ENCODE results near the gene GLO1. TPM values are rescaled to one million over a fixed set of nuclear protein-coding genes. Genes with fewer than 3 reads are reported as not detected.
A peak's percentile ranks its signal among the peaks of the same experiment; 100 is the strongest.

Gene GLO1
- polyA plus RNA-seq, 3 donors = 11.4 to 68.6 (median 62.6) TPM

DNA sequence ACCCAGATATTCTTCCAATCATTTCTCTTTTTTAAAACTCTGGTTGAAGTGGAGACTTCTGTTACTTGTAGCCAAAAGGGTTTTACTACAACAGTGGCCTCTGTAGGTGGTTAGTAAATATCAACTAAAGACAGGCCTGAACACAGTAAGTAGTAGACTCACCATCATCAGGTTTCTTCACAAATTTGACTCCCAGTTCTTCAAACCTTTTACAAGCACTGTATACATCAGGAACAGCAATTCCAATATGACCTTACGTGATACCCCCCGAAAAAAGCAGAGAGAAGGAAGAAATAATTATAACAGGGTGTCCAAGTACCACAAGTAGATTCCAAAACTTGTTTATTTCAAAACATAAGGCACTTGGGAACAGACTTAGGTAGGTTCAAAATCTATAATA is 21.1 kb downstream of the GLO1 start:
- no CpG with 5 or more reads among the region's 2 CpGs for WGBS (ENCODE audit: insufficient coverage)

DNA sequence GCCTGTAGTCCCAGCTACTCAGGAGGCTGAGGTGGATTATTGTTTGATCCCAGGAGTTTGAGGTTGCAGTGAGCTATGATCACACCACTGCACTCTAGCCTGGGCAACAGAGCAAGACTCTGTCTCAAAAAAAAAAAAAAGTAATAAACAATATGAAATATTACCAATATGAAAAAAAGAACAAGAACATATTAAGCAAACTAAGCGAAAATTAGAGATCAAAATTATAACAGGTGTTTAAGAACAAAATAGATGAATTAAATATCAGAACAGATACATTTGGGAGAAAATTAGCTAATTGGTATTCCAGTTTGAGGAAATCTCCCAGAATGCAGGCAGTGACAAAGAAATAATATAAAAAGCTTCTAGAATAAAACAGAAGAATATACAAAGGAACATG is 23.3 kb downstream of the GLO1 start:
- H3K27me3 Mint-ChIP-seq (ENCODE audit: low read depth in 3 of 3) = peaks cover 0 to 1% (median 1%) of the 10 kb centered on the region in 3 donors
- Histone ChIP-seq H3K9me3 (replicated peaks in 1 of 2; ENCODE audit: control insufficient read depth in 1 of 2, insufficient read depth in 1 of 2, low read length in 2 of 2) (no peaks in the 10 kb centered on the region), H3K36me3 (replicated peaks in 1 of 2; ENCODE audit: control insufficient read depth in 1 of 2, insufficient read depth in 2 of 2, low read length in 2 of 2) (peaks cover 3 to 34% of the 10 kb centered on the region in 2 donors), H3K9ac (ENCODE audit: insufficient read depth, low read length, poor library complexity, severe bottlenecking) (no peak overlapping the region), H2AFZ (ENCODE audit: insufficient read depth, low read depth, low read length, poor library complexity, severe bottlenecking) (no peak overlapping the region), H3K27me3 (ENCODE audit: control insufficient read depth in 2 of 2, insufficient read depth in 2 of 2, low read length in 2 of 2) (no peaks in the 10 kb centered on the region), H3K4me3 (replicated peaks in 1 of 3; ENCODE audit: low read depth in 2 of 3, low read length in 3 of 3) (no peak overlapping the region), H3K4me1 (ENCODE audit: control insufficient read depth in 1 of 2, insufficient read depth in 2 of 2, low read length in 2 of 2) (peaks cover 3 to 8% of the 10 kb centered on the region in 2 donors), H3K79me2 (ENCODE audit: insufficient read depth, low read length) (no peaks in the 10 kb centered on the region), H3K27ac (ENCODE audit: low read depth in 1 of 2, low read length in 2 of 2) (no peak overlapping the region), H4K20me1 (ENCODE audit: insufficient read depth, low read length) (no peaks in the 10 kb centered on the region), H3K4me2 (replicated peaks; ENCODE audit: extremely low read depth, low read length, poor library complexity, severe bottlenecking) (no peak overlapping the region)
- peaks cover 27% of the 10 kb centered on the region for H3K4me1 Mint-ChIP-seq
- peaks cover 41 to 51% of the 10 kb centered on the region in 2 donors for H3K36me3 Mint-ChIP-seq
- DNase-seq = no peak
- WGBS (ENCODE audit: insufficient coverage) = no CpG with 5 or more reads among the region's 1 CpG
- TF ChIP-seq, protein P1, sequence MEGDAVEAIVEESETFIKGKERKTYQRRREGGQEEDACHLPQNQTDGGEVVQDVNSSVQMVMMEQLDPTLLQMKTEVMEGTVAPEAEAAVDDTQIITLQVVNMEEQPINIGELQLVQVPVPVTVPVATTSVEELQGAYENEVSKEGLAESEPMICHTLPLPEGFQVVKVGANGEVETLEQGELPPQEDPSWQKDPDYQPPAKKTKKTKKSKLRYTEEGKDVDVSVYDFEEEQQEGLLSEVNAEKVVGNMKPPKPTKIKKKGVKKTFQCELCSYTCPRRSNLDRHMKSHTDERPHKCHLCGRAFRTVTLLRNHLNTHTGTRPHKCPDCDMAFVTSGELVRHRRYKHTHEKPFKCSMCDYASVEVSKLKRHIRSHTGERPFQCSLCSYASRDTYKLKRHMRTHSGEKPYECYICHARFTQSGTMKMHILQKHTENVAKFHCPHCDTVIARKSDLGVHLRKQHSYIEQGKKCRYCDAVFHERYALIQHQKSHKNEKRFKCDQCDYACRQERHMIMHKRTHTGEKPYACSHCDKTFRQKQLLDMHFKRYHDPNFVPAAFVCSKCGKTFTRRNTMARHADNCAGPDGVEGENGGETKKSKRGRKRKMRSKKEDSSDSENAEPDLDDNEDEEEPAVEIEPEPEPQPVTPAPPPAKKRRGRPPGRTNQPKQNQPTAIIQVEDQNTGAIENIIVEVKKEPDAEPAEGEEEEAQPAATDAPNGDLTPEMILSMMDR (IDR thresholded peaks at IDR 0.05) = no peak
- H3K27ac Mint-ChIP-seq = no peak overlapping the region
- intact Hi-C loops (cut with micrococcal nuclease) = no loop called here
- H3K9me3 Mint-ChIP-seq = peaks cover 0 to 2% (median 0%) of the 10 kb centered on the region in 7 donors
- no peak overlapping the region for H3K4me3 Mint-ChIP-seq

More for the DNA sequence above, 21.1 kb downstream of the GLO1 start:
- Mint-ChIP-seq H3K4me1 (peaks cover 27% of the 10 kb centered on the region), H3K36me3 (peaks cover 34 to 40% of the 10 kb centered on the region in 2 donors), H3K9me3 (peaks cover 0 to 2% (median 0%) of the 10 kb centered on the region in 7 donors), H3K27ac (peak overlapping the region in 1 of 7 donors; percentile 51), H3K4me3 (no peak overlapping the region), H3K27me3 (ENCODE audit: low read depth in 3 of 3) (peaks cover 0 to 1% (median 0%) of the 10 kb centered on the region in 3 donors)
- TF ChIP-seq, protein P1 (IDR thresholded peaks at IDR 0.05) = no peak
- Histone ChIP-seq H3K4me1 (ENCODE audit: control insufficient read depth in 1 of 2, insufficient read depth in 2 of 2, low read length in 2 of 2) (peaks cover 3 to 7% of the 10 kb centered on the region in 2 donors), H3K27ac (ENCODE audit: low read depth in 1 of 2, low read length in 2 of 2) (no peak overlapping the region), H3K9me3 (replicated peaks in 1 of 2; ENCODE audit: control insufficient read depth in 1 of 2, insufficient read depth in 1 of 2, low read length in 2 of 2) (no peaks in the 10 kb centered on the region), H3K36me3 (replicated peaks in 1 of 2; ENCODE audit: control insufficient read depth in 1 of 2, insufficient read depth in 2 of 2, low read length in 2 of 2) (peaks cover 3 to 17% of the 10 kb centered on the region in 2 donors), H3K4me3 (replicated peaks in 1 of 3; ENCODE audit: low read depth in 2 of 3, low read length in 3 of 3) (no peak overlapping the region), H3K9ac (ENCODE audit: insufficient read depth, low read length, poor library complexity, severe bottlenecking) (no peak overlapping the region), H3K4me2 (replicated peaks; ENCODE audit: extremely low read depth, low read length, poor library complexity, severe bottlenecking) (no peak overlapping the region), H2AFZ (ENCODE audit: insufficient read depth, low read depth, low read length, poor library complexity, severe bottlenecking) (no peak overlapping the region), H3K79me2 (ENCODE audit: insufficient read depth, low read length) (no peaks in the 10 kb centered on the region), H4K20me1 (ENCODE audit: insufficient read depth, low read length) (no peaks in the 10 kb centered on the region), H3K27me3 (ENCODE audit: control insufficient read depth in 2 of 2, insufficient read depth in 2 of 2, low read length in 2 of 2) (no peaks in the 10 kb centered on the region)
- intact Hi-C loops (cut with micrococcal nuclease) = no loop called here
- DNase-seq = no peak

All from CD14-positive monocyte (primary cell).